ENCODE data around the gene IL2RA.

Gene IL2RA

DNA sequence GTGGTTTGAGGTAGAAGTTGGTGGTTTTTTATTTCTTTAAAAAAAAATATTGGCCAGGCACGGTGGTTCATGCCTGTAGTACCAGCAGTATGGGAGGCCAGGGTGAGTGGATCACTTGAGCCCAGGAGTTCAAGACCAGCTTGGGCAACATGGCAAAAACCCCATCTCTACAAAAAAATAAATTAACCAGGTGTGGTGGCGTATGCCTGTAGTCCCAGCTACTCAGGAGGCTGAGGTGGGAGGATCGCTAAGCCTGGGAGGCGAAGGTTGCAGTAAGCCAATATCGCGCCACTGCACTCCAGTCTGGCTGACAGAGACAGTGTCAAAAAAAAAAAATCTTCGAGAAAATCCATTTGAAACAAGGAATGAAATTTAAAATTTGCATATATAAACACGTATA is 1.1 kb downstream of the IL2RA start:
- no peak for TF ChIP-seq CTCF (IDR thresholded peaks at IDR 0.05)

GRCh38 chr10:6059506-6059905 is 2.7 kb downstream of the IL2RA start:
- no peak for TF ChIP-seq CTCF (IDR thresholded peaks at IDR 0.05)

DNA sequence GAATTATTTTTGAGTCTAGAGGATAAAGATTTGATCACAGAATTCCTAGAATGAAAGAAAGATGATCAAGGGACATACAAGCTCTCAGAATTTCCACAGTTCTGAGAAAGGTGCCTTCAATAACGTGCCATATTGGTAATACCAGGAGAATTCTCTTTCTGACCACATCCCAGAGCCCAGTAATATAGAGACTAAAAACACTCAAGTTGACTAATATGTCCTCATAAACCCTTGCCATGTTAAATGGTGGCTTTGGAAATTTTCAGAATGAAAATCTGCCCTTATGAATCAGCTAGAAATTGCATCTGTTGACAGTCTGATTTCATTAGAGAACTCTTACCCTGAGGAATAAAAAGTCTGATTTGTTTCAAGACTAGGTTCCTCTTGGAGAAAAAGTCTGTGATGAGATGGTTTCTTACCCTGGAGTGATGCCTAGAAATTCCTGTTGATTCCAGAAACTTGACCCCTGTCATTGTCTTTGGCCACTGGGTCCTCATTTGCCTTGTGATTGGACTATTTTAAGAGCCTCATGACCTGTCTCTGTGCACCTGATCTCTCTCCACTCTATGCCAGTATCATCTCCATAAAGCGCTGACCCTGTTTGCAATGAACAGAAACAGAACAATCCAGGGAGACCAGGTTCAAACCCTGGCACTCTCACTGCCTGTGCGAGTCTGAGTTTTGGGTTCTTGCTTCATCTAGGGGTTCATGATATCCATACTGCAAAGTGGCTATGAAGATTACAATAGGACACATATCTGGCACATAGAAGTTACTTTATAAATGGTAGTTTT is 3.3 kb downstream of the IL2RA start:
- TF ChIP-seq CTCF (IDR thresholded peaks at IDR 0.05): no peak

DNA sequence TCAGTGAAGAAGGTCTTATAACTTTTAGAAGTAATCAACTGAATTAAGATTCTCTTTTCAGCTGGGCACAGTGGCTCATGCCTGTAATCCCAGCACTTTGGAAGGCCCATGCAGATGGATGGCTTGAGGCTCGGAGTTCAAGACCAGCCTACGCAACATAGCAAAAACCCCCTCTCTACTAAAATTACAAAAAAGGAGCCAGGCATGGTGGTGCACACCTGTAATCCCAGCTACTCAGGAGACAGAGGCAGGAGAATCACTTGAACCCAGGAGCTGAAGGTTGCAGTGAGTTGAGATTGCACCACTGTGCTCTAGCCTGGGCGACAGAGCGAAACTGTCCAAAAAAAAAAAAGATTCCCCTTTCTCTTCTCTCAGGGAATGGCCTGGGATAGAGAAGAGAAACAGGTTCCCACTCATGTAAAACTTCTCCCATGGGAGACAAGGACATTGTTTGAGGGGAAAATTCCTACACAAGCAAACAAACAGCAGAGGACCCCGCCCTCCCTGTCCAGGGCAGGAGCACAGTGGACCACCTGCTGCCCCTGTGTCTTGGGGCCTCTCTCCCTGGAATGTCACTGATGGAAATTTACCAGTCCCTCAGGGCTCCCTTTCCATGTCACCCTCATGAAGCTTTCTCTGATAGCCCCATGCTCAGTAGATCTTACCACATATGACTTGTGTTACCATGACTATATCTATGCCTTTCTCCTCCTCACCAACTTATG is 5.6 kb downstream of the IL2RA start:
- no peak for TF ChIP-seq CTCF (IDR thresholded peaks at IDR 0.05)

- no peak for TF ChIP-seq CTCF (IDR thresholded peaks at IDR 0.05)
These were observed 6.2 kb downstream of the IL2RA start for GRCh38 chr10:6055929-6056328.

- TF ChIP-seq CTCF (IDR thresholded peaks at IDR 0.05): no peak
These were observed 7.3 kb downstream of the IL2RA start for GRCh38 chr10:6054884-6055283.

- no peak for TF ChIP-seq CTCF (IDR thresholded peaks at IDR 0.05)
These were observed 8.1 kb downstream of the IL2RA start for GRCh38 chr10:6053816-6054631.
